HCT116 (cell line): ENCODE measurements around the gene MAPK8IP1. TPM values are rescaled to one million over a fixed set of nuclear protein-coding genes. Genes with fewer than 3 reads are reported as not detected.

Experiments used
- ATAC-seq: fragments of 200-7000 bp; cut with Tn5 transposase; 2 replicates; pipeline ENCODE4 v1.9.1; 2020; ENCODE audit warnings: mild to moderate bottlenecking, moderate library complexity
- BruUV-seq: library from RNA; stranded (reverse); fragments of 400-500 nt; replicated peaks from 2 replicates; lab custom pipeline; 2021; lab: Mats Ljungman, UMichigan
- CTCF ChIA-PET: fragments of 300-600 bp; sonication (Branson Sonifier 250); formaldehyde crosslinking; loops from one replicate; lab custom pipeline; 2021; ENCODE audit warnings: antibody characterized with exemption; lab: Charles Lee
- POLR2A ChIA-PET: fragments of 300-600, 350-600 bp; sonication (Branson Sonifier 250); formaldehyde crosslinking; loops from one replicate; lab custom pipeline; 2021; ENCODE audit warnings: antibody characterized with exemption; lab: Charles Lee
- RAD21 ChIA-PET, 2 experiments: fragments of 300-600 bp; sonication (Branson Sonifier 250); formaldehyde crosslinking; loops; one replicate each; lab custom pipeline; 2023; ENCODE audit warnings: low total read pairs in 2 of 2; ENCODE audit not compliant: uncharacterized antibody in 2 of 2, unreplicated experiment in 2 of 2, low non-redundant PET in 1 of 2; lab: Charles Lee
- DNase-seq: peaks from one replicate; pipeline ENCODE4 v3.0.0-alpha.2; 2010; ENCODE audit warnings: low read depth, low spot score
- H2AFZ ChIP-seq: fragments of 200-600 bp; shearing (Covaris generic), sonication (generic); 2 replicates; pipeline ENCODE4 v1.6.1; 2017; ENCODE audit warnings: low read depth, mixed run types, mixed read lengths, antibody characterized with exemption, low read length; ENCODE audit not compliant: poor library complexity, severe bottlenecking
- H3K27ac ChIP-seq: 2 replicates; pipeline ENCODE4 v1.5.1; 2012; ENCODE audit warnings: low read depth, low read length
- H3K27me3 ChIP-seq: fragments of 200-600 bp; sonication (generic); 2 replicates; pipeline ENCODE4 v1.6.1; 2016; ENCODE audit warnings: mixed run types, low read length, mixed read lengths; ENCODE audit not compliant: insufficient read depth
- H3K36me3 ChIP-seq, 2 experiments: fragments of 200-500 bp in 1 of 2; fragments of 200-600 bp in 1 of 2; sonication (Bioruptor generic) in 1 of 2; sonication (generic) in 1 of 2; 2 replicates each; pipeline versions ENCODE4 v1.5.1 to v1.6.1; 2014 to 2016; ENCODE audit warnings: low read length in 2 of 2, inconsistent platforms in 1 of 2, mixed read lengths in 1 of 2, mixed run types in 1 of 2; ENCODE audit not compliant: insufficient read depth in 2 of 2, control insufficient read depth in 1 of 2
- H3K4me1 ChIP-seq, 2 experiments: fragments of 200-600 bp in 1 of 2; sonication (generic) in 1 of 2; 2 replicates each; pipeline versions ENCODE4 v1.5.1 to v1.6.1; 2012 to 2017; ENCODE audit warnings: low read length in 2 of 2, inconsistent platforms in 1 of 2, mild to moderate bottlenecking in 1 of 2, mixed read lengths in 1 of 2, mixed run types in 1 of 2, moderate library complexity in 1 of 2; ENCODE audit not compliant: insufficient read depth in 2 of 2, control insufficient read depth in 1 of 2
- H3K4me2 ChIP-seq: fragments of 200-600 bp; sonication (generic); 2 replicates; pipeline ENCODE4 v1.6.1; 2017; ENCODE audit warnings: mixed run types, low read length, mixed read lengths
- H3K4me3 ChIP-seq, 2 experiments: fragments of 200-600 bp in 1 of 2; sonication (generic) in 1 of 2; replicated peaks in 1 of 2; 2 replicates each; pipeline ENCODE4 v1.5.1; 2011 to 2016; ENCODE audit warnings: low read length in 2 of 2, control low read depth in 1 of 2, low read depth in 1 of 2, mild to moderate bottlenecking in 1 of 2, mixed read lengths in 1 of 2, mixed run types in 1 of 2
- H3K79me2 ChIP-seq: fragments of 200-600 bp; sonication (generic); 2 replicates; pipeline ENCODE4 v1.6.1; 2017; ENCODE audit warnings: mild to moderate bottlenecking, mixed run types, low read length, moderate library complexity, mixed read lengths; ENCODE audit not compliant: insufficient read depth
- H3K9ac ChIP-seq: fragments of 200-600 bp; sonication (generic); 2 replicates; pipeline ENCODE4 v1.6.1; 2016; ENCODE audit warnings: low read length, mixed read lengths
- H3K9me2 ChIP-seq: fragments of 200-600 bp; sonication (generic), shearing (Covaris generic); 2 replicates; pipeline ENCODE4 v1.6.1; 2017; ENCODE audit warnings: mixed run types, mild to moderate bottlenecking, moderate library complexity; ENCODE audit not compliant: insufficient read depth
- H3K9me3 ChIP-seq, 2 experiments: fragments of 200-500 bp in 1 of 2; fragments of 200-600 bp in 1 of 2; sonication (Bioruptor generic) in 1 of 2; sonication (generic) in 1 of 2; 2 replicates each; pipeline ENCODE4 v1.6.1; 2014 to 2017; ENCODE audit warnings: low read length in 2 of 2, mixed read lengths in 2 of 2, inconsistent platforms in 1 of 2, low read depth in 1 of 2, mild to moderate bottlenecking in 1 of 2, mixed run types in 1 of 2, moderate library complexity in 1 of 2; ENCODE audit not compliant: control insufficient read depth in 1 of 2, insufficient read depth in 1 of 2
- H4K20me1 ChIP-seq: fragments of 200-600 bp; sonication (generic), shearing (Covaris generic); 2 replicates; pipeline ENCODE4 v1.6.1; 2017; ENCODE audit warnings: mixed run types, mild to moderate bottlenecking, moderate library complexity; ENCODE audit not compliant: insufficient read depth
- CBX3 ChIP-seq: IDR thresholded peaks from 2 replicates; pipeline ENCODE4 v1.6.1; 2012; ENCODE audit warnings: low read depth
- CEBPB ChIP-seq: IDR thresholded peaks from 2 replicates; pipeline ENCODE4 v1.6.1; 2012; ENCODE audit warnings: low read depth
- EGR1 ChIP-seq: IDR thresholded peaks from 2 replicates; pipeline ENCODE4 v1.6.1; 2012; ENCODE audit warnings: low read depth
- ELF1 ChIP-seq: IDR thresholded peaks from 2 replicates; pipeline ENCODE4 v1.6.1; 2012; ENCODE audit warnings: low read depth, borderline replicate concordance
- JUND ChIP-seq: IDR thresholded peaks from 2 replicates; pipeline ENCODE4 v1.6.1; 2012
- RAD21 ChIP-seq: IDR thresholded peaks from 2 replicates; pipeline ENCODE4 v1.6.1; 2012; ENCODE audit warnings: low read depth, mild to moderate bottlenecking
- REST ChIP-seq: IDR thresholded peaks from 2 replicates; pipeline ENCODE4 v1.6.1; 2012; ENCODE audit warnings: low read depth
- SP1 ChIP-seq: IDR thresholded peaks from 2 replicates; pipeline ENCODE4 v1.6.1; 2012; ENCODE audit warnings: low read depth
- SRF ChIP-seq: IDR thresholded peaks from 2 replicates; pipeline ENCODE4 v1.6.1; 2012; ENCODE audit warnings: low read depth
- TCF7L2 ChIP-seq: IDR thresholded peaks from 2 replicates; pipeline ENCODE4 v1.7.0; 2011; ENCODE audit warnings: borderline replicate concordance, inconsistent platforms; ENCODE audit not compliant: insufficient read depth, insufficient read length; ENCODE audit errors: extremely low read depth
- YY1 ChIP-seq: IDR thresholded peaks from 2 replicates; pipeline ENCODE4 v1.6.1; 2011; ENCODE audit warnings: low read length, low read depth, moderate library complexity, mild to moderate bottlenecking; ENCODE audit not compliant: insufficient replicate concordance; ENCODE audit errors: extremely low read depth
- ZBTB33 ChIP-seq: IDR thresholded peaks from 2 replicates; pipeline ENCODE4 v1.6.1; 2011; ENCODE audit warnings: mild to moderate bottlenecking, low read length, moderate library complexity; ENCODE audit not compliant: insufficient replicate concordance; ENCODE audit errors: extremely low read depth
- ZFX ChIP-seq: fragments of 450-650 bp; IDR thresholded peaks from 2 replicates; pipeline ENCODE4 v1.6.1; 2017
- ZNF274 ChIP-seq: fragments of 200-500 bp; sonication (Bioruptor generic); IDR thresholded peaks from 2 replicates; pipeline ENCODE4 v1.6.1; 2014; ENCODE audit warnings: mild to moderate bottlenecking, low read depth, low read length, inconsistent platforms
- intact Hi-C: fragments of 100-400 bp; cut with micrococcal nuclease; formaldehyde crosslinking; loops from 2 replicates; pipeline ENCODE4 v1.10.0; 2022
- total RNA-seq: library from RNA; stranded (reverse); gene quantifications from one replicate; pipeline ENCODE4 v1.2.1, GENCODE V29; 2021; ENCODE audit not compliant: unreplicated experiment
- TF ChIP-seq, protein P1 (sequence below): IDR thresholded peaks from 2 replicates; pipeline ENCODE4 v1.6.1; 2012
- TF ChIP-seq, protein P2 (sequence below): IDR thresholded peaks from 2 replicates; pipeline ENCODE4 v1.6.1; 2012
- TF ChIP-seq, protein P3 (sequence below), 3 experiments: fragments of 200-600 bp in 1 of 3; sonication (generic) in 1 of 3; IDR thresholded peaks in 2 of 3; conservative IDR thresholded peaks in 1 of 3; 2 replicates each; pipeline ENCODE4 v1.5.1; 2012 to 2017; ENCODE audit warnings: low read depth in 2 of 3, low read length in 2 of 3, antibody characterized with exemption in 1 of 3, borderline replicate concordance in 1 of 3, control low read depth in 1 of 3, mild to moderate bottlenecking in 1 of 3, mixed read lengths in 1 of 3, mixed run types in 1 of 3, moderate library complexity in 1 of 3; ENCODE audit not compliant: insufficient read depth in 1 of 3

Gene MAPK8IP1
- total RNA-seq, 1 experiment from 2014 or later = 10.1 TPM

GRCh38 chr11:45925550-45925949, 40.1 kb downstream of the MAPK8IP1 start:
- H3K9me2 ChIP-seq = no peaks in the 10 kb centered on the region
- CTCF ChIA-PET = no interaction called here
- no peak for TF ChIP-seq ELF1
- TF ChIP-seq SRF = no peak
- TF ChIP-seq, protein P1, sequence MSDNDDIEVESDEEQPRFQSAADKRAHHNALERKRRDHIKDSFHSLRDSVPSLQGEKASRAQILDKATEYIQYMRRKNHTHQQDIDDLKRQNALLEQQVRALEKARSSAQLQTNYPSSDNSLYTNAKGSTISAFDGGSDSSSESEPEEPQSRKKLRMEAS = no peak
- TF ChIP-seq, protein P2, sequence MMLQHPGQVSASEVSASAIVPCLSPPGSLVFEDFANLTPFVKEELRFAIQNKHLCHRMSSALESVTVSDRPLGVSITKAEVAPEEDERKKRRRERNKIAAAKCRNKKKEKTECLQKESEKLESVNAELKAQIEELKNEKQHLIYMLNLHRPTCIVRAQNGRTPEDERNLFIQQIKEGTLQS = no peak
- no peak for TF ChIP-seq TCF7L2
- TF ChIP-seq REST = no peak
- TF ChIP-seq, protein P3, sequence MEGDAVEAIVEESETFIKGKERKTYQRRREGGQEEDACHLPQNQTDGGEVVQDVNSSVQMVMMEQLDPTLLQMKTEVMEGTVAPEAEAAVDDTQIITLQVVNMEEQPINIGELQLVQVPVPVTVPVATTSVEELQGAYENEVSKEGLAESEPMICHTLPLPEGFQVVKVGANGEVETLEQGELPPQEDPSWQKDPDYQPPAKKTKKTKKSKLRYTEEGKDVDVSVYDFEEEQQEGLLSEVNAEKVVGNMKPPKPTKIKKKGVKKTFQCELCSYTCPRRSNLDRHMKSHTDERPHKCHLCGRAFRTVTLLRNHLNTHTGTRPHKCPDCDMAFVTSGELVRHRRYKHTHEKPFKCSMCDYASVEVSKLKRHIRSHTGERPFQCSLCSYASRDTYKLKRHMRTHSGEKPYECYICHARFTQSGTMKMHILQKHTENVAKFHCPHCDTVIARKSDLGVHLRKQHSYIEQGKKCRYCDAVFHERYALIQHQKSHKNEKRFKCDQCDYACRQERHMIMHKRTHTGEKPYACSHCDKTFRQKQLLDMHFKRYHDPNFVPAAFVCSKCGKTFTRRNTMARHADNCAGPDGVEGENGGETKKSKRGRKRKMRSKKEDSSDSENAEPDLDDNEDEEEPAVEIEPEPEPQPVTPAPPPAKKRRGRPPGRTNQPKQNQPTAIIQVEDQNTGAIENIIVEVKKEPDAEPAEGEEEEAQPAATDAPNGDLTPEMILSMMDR (IDR thresholded peaks at IDR 0.05 in 2 of 3, conservative IDR thresholded peaks at IDR 0.05 in 1 of 3; ENCODE audit: borderline replicate concordance in 1 of 3, insufficient read depth in 1 of 3, low read depth in 2 of 3, low read length in 2 of 3) = no peak
- no peak for TF ChIP-seq ZBTB33
- TF ChIP-seq SP1 = no peak
- TF ChIP-seq EGR1 = no peak
- no peak for TF ChIP-seq CBX3
- no peak for TF ChIP-seq JUND
- no peak for TF ChIP-seq RAD21
- TF ChIP-seq ZNF274 = no peak
- TF ChIP-seq CEBPB = no peak
- no peak for TF ChIP-seq ZFX
- no peak for TF ChIP-seq YY1
- POLR2A ChIA-PET = no interaction called here
- H3K36me3 ChIP-seq = peaks cover 0 to 32% of the 10 kb centered on the region in 2 experiments
- H3K9me3 ChIP-seq = no peaks in the 10 kb centered on the region
- no peak overlapping the region for H3K4me3 ChIP-seq
- no peak for ATAC-seq
- no peak overlapping the region for H3K27ac ChIP-seq
- no TSS peak for BruUV-seq
- peaks cover 14% of the 10 kb centered on the region for H3K79me2 ChIP-seq
- RAD21 ChIA-PET = no interaction called here
- no peak overlapping the region for H3K9ac ChIP-seq
- no peak for DNase-seq
- no peak overlapping the region for H3K4me2 ChIP-seq
- intact Hi-C loops = no loop called here
- peaks cover 11 to 24% of the 10 kb centered on the region in 2 experiments for H3K4me1 ChIP-seq
- H2AFZ ChIP-seq = no peak overlapping the region
- no peaks in the 10 kb centered on the region for H4K20me1 ChIP-seq
- H3K27me3 ChIP-seq = no peaks in the 10 kb centered on the region
